Muscle layer of colon (tissue), 2 donors: ENCODE data around the gene PHTF1.

Experiments used
- H3K27ac ChIP-seq: one replicate; pipeline ENCODE4 v1.7.0; 2013; ENCODE audit warnings: low read depth, mild to moderate bottlenecking, low read length, moderate library complexity
- H3K27me3 ChIP-seq, 2 donors: one replicate each; pipeline ENCODE4 v1.7.0; 2013; ENCODE audit warnings: low read length in 2 of 2, mild to moderate bottlenecking in 2 of 2; ENCODE audit not compliant: insufficient read depth in 2 of 2, control insufficient read depth in 1 of 2
- H3K36me3 ChIP-seq: one replicate; pipeline ENCODE4 v1.7.0; 2013; ENCODE audit warnings: mild to moderate bottlenecking, low read length; ENCODE audit not compliant: insufficient read depth
- H3K4me1 ChIP-seq: one replicate; pipeline ENCODE4 v1.7.0; 2013; ENCODE audit warnings: mild to moderate bottlenecking, low read length; ENCODE audit not compliant: insufficient read depth
- H3K4me3 ChIP-seq, 2 donors: one replicate each; pipeline ENCODE4 v1.7.0; 2013; ENCODE audit warnings: low read length in 2 of 2, low read depth in 1 of 2, mild to moderate bottlenecking in 1 of 2, moderate library complexity in 1 of 2
- H3K9ac ChIP-seq: one replicate; pipeline ENCODE4 v1.7.0; 2013; ENCODE audit warnings: low read length
- H3K9me3 ChIP-seq: one replicate; pipeline ENCODE4 v1.7.0; 2013; ENCODE audit warnings: mild to moderate bottlenecking, low read length
- donor health status: abdominal sarcoma.
- donor health status: Adenocarcinoma of cecum.

The PHTF1 gene

DNA sequence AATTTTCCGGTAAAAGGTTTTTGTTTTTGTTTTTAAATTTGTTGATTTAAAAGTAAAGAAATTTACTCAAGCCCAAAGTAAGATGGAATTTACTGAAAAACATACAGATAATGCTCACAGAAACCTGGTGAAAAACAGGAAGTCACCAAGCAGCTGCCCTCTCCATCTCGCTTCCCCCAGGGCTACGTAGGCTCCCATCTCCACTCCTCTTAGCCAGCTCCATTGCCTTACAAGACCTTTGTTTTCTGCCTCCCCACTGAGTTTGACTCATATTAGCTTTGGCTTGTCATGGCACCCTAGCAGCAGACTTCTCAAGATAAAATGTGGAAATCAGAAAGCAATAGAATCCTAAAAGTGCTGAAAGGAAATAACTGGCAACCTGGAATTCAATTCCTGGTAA lies 57.9 kb downstream of the PHTF1 start:
- Histone ChIP-seq H3K27ac (no peak overlapping the region), H3K36me3 (peaks cover 14% of the 10 kb centered on the region), H3K4me1 (no peaks in the 10 kb centered on the region), H3K27me3 (no peaks in the 10 kb centered on the region), H3K4me3 (no peak overlapping the region), H3K9me3 (no peaks in the 10 kb centered on the region), H3K9ac (no peak overlapping the region)

DNA sequence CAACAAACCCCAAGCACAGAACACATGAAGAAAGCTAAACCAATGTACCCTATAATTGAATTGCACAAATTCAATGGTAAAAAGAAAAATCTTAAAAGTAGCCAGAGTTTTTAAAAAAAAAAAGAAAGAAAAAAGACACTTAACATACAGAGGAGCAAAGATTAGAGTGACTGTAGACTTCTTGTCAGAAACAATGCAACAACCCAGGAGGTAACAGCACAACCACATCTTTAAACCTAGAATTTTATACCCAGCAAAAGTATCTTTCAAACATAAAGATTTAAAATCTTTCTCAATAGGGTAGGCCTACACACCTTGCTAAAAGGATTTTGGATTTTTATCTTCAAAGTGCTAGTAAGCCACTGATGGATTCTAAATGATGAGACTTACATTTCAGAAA lies 64.4 kb downstream of the PHTF1 start:
- Histone ChIP-seq H3K36me3 (peaks cover 10% of the 10 kb centered on the region), H3K4me3 (no peak overlapping the region), H3K27ac (no peak overlapping the region), H3K27me3 (no peaks in the 10 kb centered on the region), H3K4me1 (no peaks in the 10 kb centered on the region), H3K9me3 (peaks cover 9% of the 10 kb centered on the region), H3K9ac (no peak overlapping the region)

DNA sequence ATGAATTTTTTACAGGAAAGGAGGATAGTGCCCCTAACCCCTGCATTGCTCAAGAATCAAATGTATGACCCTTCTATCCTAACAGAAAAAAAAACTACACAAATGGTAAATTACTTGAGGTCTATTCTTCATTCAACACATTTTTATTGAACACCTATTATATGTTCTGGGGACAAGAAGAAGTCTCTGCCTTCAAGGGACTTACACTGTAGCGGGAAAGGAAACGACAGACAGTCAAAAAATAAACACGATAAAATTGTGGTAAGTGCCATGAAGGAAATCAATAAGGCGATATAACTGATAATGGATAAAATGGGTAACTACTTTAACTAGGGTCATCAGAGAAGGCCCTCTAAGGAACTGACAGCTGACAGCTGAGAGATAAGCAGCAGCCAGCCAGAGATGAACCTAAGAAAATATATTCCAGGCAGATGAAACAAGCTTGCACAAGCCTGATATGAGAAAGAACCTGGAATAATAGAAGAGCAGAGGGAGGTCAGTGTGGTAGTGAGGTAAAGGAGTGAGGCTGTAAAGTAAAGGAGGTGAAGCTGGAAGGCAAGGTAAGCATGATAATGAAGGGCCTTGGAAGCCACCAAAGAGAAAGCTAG lies 66.4 kb downstream of the PHTF1 start:
- Histone ChIP-seq H3K27me3 (no peaks in the 10 kb centered on the region), H3K4me1 (no peaks in the 10 kb centered on the region), H3K27ac (no peak overlapping the region), H3K4me3 (no peak overlapping the region), H3K9me3 (peaks cover 9% of the 10 kb centered on the region), H3K9ac (no peak overlapping the region), H3K36me3 (no peaks in the 10 kb centered on the region)

DNA sequence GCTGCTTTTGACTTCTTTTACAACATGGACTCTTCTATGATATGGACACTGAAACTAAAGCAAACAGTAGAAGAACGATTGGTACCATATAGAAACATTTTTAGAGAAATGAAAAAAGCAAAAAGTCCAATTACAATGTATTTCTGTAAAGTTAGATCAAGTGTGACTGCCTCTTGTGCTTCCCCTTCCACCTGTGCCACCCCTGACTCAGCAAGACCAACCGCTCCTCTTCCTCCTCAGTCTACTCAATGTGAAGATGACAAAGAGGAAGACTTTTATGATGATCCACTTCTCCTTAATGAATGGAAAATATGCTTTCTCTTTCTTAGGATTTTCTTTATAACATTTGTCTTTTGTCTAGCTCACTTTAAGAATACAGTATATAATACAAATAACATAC lies 66.9 kb downstream of the PHTF1 start:
- Histone ChIP-seq H3K9me3 (peaks cover 9% of the 10 kb centered on the region), H3K36me3 (no peaks in the 10 kb centered on the region), H3K9ac (no peak overlapping the region), H3K27me3 (no peaks in the 10 kb centered on the region), H3K27ac (no peak overlapping the region), H3K4me3 (no peak overlapping the region), H3K4me1 (no peaks in the 10 kb centered on the region)

DNA sequence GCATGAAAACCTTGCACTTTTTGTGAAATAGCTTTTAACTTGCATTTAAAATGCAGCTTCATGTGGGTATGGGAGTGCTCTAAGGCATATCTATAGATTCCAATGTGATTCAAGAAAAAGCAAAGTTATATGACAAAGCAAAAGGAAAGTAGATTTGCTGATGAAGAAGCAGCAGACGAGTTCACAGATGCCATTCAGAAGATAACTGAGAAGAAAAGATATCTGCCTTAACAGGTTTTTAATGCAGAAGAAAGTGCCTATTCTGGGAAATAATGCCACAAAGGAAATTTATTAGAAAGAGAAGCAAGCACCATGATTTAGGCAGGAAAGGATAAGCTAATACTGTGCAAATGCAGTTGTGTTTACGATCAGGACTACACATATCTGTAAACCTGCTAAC lies 68.1 kb downstream of the PHTF1 start:
- Histone ChIP-seq H3K4me3 (no peak overlapping the region), H3K9me3 (peaks cover 9% of the 10 kb centered on the region), H3K27ac (no peak overlapping the region), H3K4me1 (no peaks in the 10 kb centered on the region), H3K36me3 (no peaks in the 10 kb centered on the region), H3K27me3 (no peaks in the 10 kb centered on the region), H3K9ac (no peak overlapping the region)

DNA sequence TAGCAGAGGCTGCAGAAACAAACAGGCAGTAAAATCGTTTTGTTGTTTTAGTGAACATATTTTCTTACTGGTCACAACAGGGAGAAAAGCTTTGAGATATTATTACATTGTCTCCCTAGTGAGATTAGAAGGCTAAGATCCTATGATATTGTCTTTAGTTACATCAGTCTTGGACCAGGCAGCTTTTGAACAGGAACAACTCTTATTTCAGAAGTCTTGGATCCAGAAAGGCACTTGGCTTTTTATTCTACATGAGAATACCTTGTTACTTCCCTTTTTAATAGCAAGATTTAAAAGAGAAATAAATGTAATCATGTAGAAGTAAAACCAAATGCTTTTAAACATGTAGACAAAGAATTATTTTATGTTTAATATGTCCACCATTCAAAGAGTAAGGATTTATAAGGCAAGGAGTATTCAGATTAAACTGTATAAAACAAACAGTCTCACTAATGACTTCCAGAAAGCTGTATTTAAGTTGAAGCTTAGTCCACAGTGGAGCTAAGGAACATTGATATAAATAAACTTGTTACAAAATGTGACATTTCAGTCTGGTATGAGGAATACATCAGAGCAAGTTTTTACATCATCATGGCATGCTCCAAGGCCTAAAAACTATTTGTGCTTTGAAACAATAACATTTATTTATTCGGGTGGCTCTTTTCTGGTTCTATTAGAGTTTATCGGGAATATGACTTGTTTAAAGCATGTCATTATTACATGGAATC lies 72.2 kb downstream of the PHTF1 start:
- Histone ChIP-seq H3K36me3 (no peaks in the 10 kb centered on the region), H3K4me3 (no peak overlapping the region), H3K9ac (no peak overlapping the region), H3K27me3 (no peaks in the 10 kb centered on the region), H3K4me1 (peaks cover 15% of the 10 kb centered on the region), H3K9me3 (no peaks in the 10 kb centered on the region), H3K27ac (no peak overlapping the region)

DNA sequence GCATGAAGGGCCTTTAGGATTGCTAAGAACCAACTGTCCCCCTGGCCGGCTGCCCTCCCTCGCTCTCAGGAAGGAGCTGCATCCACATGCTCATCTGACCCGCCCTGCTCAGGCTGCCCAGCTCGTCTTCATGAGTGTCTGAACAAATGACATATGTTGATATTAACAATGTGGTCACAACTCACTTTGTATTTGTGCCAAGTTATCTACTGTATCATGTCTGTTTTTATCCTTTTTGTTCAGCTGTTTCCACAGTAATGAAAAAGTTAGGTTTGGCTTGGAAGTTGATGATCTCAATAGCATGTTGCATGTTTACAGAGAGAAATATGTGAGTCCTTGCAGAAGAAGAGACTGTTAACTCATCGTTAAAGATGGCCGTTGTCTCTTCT lies 75.1 kb downstream of the PHTF1 start:
- Histone ChIP-seq H3K27ac (peak overlapping the region; percentile 43), H3K4me1 (peaks cover 15% of the 10 kb centered on the region), H3K9me3 (no peaks in the 10 kb centered on the region)

DNA sequence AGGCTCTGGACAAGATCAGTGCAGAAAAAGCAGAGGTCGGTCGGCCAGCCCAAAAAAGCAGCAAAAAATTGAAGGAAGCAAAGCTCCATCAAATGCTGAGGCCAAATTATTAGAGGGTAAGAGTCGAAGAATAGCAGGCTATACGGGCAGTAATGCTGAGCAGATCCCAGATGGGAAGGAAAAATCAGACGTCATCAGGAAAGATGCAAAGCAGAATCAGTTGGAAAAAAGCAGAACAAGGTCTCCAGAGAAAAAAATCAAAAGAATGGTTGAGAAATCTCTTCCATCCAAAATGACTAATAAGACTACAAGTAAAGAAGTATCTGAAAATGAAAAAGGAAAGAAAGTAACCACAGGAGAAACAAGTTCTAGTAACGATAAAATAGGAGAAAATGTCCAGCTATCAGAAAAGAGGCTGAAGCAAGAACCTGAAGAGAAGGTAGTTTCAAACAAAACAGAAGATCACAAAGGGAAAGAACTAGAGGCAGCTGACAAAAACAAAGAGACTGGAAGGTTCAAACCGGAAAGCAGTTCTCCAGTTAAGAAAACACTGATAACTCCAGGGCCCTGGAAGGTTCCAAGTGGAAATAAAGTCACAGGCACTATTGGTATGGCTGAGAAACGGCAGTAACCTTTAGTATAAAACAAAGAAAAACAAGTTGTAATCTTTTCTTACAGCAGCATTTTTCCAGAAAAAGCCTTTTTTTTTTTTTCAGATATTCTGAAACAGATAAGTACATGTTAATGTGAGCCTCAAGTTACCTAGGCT lies 75.7 kb downstream of the PHTF1 start:
- no peaks in the 10 kb centered on the region for H3K27me3 ChIP-seq
- peak overlapping the region; percentile 44 for H3K27ac ChIP-seq
- H3K4me3 ChIP-seq, result peak overlapping the region in 1 of 2 donors; percentile 6
- peaks cover 15% of the 10 kb centered on the region for H3K4me1 ChIP-seq
- no peaks in the 10 kb centered on the region for H3K9me3 ChIP-seq
- no peak overlapping the region for H3K9ac ChIP-seq
- H3K36me3 ChIP-seq, result no peaks in the 10 kb centered on the region

More for the DNA sequence above, 75.1 kb downstream of the PHTF1 start:
- Histone ChIP-seq H3K27me3 (no peaks in the 10 kb centered on the region), H3K9ac (no peak overlapping the region), H3K36me3 (no peaks in the 10 kb centered on the region), H3K4me3 (no peak overlapping the region)

DNA sequence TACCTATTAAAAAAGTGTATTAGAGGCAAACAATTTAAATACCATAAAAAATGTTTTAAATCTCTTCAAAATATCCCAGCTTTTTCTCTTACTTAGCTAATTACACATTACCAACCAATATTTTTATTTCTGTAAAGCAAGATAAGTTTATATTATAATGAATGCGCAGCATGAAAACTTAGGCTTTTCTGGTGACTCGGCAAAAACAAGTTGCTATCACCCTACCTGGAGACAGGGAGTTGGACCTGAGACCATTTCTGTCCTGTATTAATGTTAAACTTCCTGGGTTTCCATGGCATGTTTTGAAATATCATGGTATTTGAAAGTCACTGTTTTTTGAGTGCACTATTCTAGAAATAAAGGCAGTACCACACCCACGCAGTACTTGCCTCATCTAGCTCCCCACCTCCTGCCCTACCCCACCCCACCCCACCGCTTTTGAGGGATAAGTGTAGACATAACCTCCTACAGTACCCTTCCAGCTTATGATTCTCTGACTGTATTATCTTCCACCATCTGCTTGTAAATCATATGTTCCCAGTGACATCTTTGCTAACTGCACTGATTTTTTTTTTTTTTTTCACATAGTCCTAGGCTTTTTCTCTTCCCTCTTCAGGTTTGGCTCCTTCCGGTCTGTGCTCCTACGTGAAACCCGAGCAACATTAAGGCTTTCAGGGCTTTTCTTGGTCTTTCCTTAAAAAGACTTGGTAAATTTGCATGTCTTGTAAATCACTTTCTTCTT lies 77.5 kb downstream of the PHTF1 start:
- H3K4me3 ChIP-seq, result no peak overlapping the region
- H3K9ac ChIP-seq, result no peak overlapping the region
- no peaks in the 10 kb centered on the region for H3K36me3 ChIP-seq
- H3K4me1 ChIP-seq, result peaks cover 26% of the 10 kb centered on the region
- no peak overlapping the region for H3K27ac ChIP-seq
- no peaks in the 10 kb centered on the region for H3K27me3 ChIP-seq
- H3K9me3 ChIP-seq, result no peaks in the 10 kb centered on the region

DNA sequence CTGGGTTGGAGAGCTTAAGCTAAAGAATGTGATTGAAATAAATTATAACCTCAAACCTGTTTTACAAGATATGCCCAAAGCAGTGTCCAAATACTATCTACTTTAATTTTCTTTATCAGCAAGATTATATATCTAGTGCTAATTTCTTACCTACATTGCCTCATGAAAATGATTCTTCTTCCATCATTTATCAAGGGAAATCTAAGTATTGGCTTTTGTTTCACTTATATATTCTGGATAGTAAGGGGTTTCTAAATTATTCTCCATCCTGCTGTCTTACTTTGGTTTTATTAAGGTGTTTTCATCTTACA lies 81.2 kb downstream of the PHTF1 start:
- Histone ChIP-seq H3K27me3 (no peaks in the 10 kb centered on the region), H3K36me3 (peaks cover 7% of the 10 kb centered on the region)

More for the DNA sequence above, 81.2 kb downstream of the PHTF1 start:
- Histone ChIP-seq H3K9me3 (no peaks in the 10 kb centered on the region), H3K27ac (no peak overlapping the region), H3K9ac (no peak overlapping the region), H3K4me1 (peaks cover 11% of the 10 kb centered on the region), H3K4me3 (no peak overlapping the region)
